Epithelial cell of esophagus (primary cell): ENCODE measurements around the gene RPLP2.
A peak's percentile ranks its signal among the peaks of the same experiment; 100 is the strongest.

Experiments used
- DNase-seq: peaks from one replicate; pipeline ENCODE4 v3.0.0; 2010; ENCODE audit warnings: low read depth
- H3K4me3 ChIP-seq: 2 replicates; pipeline ENCODE4 v1.5.1; 2011; ENCODE audit warnings: mild to moderate bottlenecking, low read length, control low read depth
- TF ChIP-seq, protein P1 (sequence below): IDR thresholded peaks from 2 replicates; pipeline ENCODE4 v1.5.1; 2011; ENCODE audit warnings: low read depth, mild to moderate bottlenecking, low read length, control low read depth, inconsistent platforms; ENCODE audit not compliant: insufficient read depth; ENCODE audit errors: missing control alignments

RPLP2 gene

DNA sequence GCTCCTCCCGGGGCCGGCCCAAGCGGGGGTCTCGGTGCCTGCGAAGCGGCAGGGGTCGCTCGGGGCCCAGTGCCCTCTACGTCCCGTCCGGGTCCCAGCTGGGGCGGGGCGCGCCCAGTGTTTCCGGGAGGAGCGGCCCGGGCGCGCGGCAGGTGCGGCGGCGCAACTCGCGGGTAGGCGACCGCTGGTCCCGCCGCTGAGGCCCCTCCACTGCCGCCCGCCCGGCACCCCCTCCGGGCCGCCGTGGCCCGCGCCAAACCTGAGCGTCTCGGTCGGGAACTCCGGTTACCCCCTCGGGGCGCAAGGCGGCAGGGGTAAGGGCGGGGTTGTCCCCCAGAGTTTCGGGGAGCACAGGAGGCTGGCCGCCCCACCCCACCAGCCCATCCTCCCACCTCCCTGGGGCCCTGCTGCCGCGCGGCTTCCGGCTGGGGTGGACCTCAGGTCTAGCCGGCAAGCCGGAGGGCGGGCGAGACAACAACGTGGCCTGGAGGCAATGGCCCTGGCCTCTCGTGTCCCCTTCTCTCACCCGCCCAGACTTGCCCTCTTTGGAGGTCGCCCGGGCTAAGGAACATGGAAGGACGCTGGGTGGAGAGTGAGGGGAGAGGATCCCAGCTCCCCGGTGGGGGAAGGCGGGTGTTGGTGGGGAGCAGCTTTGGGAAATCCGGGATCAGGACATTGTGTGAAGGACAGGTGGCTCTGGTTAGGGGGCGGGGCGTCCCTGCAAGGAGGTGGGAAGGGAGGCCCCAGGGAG lies 17.6 kb downstream of the RPLP2 start:
- no peak overlapping the region for H3K4me3 ChIP-seq
- TF ChIP-seq, protein P1, sequence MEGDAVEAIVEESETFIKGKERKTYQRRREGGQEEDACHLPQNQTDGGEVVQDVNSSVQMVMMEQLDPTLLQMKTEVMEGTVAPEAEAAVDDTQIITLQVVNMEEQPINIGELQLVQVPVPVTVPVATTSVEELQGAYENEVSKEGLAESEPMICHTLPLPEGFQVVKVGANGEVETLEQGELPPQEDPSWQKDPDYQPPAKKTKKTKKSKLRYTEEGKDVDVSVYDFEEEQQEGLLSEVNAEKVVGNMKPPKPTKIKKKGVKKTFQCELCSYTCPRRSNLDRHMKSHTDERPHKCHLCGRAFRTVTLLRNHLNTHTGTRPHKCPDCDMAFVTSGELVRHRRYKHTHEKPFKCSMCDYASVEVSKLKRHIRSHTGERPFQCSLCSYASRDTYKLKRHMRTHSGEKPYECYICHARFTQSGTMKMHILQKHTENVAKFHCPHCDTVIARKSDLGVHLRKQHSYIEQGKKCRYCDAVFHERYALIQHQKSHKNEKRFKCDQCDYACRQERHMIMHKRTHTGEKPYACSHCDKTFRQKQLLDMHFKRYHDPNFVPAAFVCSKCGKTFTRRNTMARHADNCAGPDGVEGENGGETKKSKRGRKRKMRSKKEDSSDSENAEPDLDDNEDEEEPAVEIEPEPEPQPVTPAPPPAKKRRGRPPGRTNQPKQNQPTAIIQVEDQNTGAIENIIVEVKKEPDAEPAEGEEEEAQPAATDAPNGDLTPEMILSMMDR: no peak
- no peak for DNase-seq

DNA sequence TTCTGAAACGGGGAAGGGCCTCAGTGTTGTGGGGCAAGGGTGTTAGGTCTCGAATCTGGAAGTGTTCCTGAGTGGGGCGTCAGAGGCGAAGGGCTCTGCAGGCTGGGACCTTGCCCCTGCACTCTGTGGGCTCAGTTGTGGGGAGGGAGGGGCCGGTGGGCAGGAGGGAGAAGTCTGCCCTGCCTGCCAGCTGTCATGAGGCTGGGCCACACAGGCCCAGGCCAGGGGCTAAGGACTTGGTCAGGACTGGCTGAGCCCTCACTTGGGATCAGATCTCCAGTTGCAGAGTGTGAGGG lies 18.1 kb downstream of the RPLP2 start, which contains the start of gene CRACR2B:
CRACR2B (plus strand) TSS at position 23 of the 296 bp plus-strand sequence. CDS start 689 bp downstream, outside the sequence.
- no peak within 1 kb of the TSS for H3K4me3 ChIP-seq
- DNase-seq: no peak
- TF ChIP-seq, protein P1: no peak

- DNase-seq: no peak
- H3K4me3 ChIP-seq: no peak overlapping the region
- TF ChIP-seq, protein P1: no peak
Observed at GRCh38 chr11:828506-829175, 18.9 kb downstream of the RPLP2 start.

- TF ChIP-seq, protein P1: no peak
- no peak for DNase-seq
- no peak overlapping the region for H3K4me3 ChIP-seq
Observed at GRCh38 chr11:829176-829846, 19.5 kb downstream of the RPLP2 start.

GRCh38 chr11:829847-830294 lies 20.1 kb downstream of the RPLP2 start:
- no peak for DNase-seq
- TF ChIP-seq, protein P1: no peak
- peak overlapping the region; percentile 19 for H3K4me3 ChIP-seq

DNA sequence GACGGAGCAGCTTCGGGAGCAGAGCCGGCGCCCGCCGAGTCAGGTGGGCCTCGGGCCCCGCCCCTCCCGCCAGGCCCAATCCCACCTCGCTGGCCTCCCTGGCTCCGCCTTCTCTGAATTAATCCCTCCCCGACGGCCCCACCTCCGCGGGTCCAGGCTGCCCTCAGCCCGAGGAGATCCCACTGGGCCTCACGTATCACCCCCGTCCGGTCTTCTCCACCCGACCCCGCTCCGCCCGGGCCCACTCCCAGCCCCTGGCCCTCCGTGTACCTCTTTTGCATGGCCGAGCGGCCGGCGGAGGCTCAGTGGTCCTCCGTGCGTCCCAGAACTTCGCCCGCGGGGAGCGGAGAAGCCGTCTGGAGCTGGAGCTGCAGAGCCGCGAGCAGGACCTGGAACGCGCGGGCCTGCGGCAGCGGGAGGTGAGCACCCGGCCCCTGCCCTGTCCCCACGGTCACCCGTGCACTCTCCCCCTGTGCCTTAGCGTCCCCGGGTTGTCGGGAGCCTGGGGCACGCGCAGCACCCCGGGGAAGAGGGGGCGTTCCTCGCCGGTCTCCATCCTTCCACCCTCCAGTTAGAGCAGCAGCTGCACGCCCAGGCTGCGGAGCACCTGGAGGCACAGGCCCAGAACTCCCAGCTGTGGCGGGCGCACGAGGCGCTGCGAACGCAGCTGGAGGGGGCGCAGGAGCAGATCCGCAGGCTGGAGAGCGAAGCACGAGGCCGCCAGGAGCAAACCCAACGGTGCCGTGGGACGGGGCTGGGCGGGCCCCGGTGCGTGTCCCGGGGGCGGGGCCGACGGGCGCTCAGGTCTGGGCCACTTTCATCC lies 20.7 kb downstream of the RPLP2 start:
- TF ChIP-seq, protein P1: no peak
- H3K4me3 ChIP-seq: peak overlapping the region; percentile 19
- DNase-seq: peak; percentile 77
